NCI-H82 treated with DMSO at 0.1 percent for 48 hours (cell line): ENCODE data around the gene RPUSD1.
"Not testable (repeated sequence)": the region's sequence is repeated elsewhere in the genome, so short reads cannot be mapped to it uniquely, and the experiment has no call there.

ENCODE experiments used
- DNase-seq: peaks from one replicate; lab custom pipeline; 2025; ENCODE audit not compliant: unreplicated experiment; lab: John Stamatoyannopoulos, UW

Gene RPUSD1

GRCh38 chr16:787978-788398 is at the start of gene RPUSD1:
Gene RPUSD1 (minus strand): TSS chr16:788381. CDS start chr16:787737, 644 bp downstream.
- no peak for DNase-seq

- not testable (repeated sequence) for DNase-seq
These were observed 48.6 kb upstream of the RPUSD1 start for GRCh38 chr16:836822-837221.

GRCh38 chr16:836221-836620 is 48.0 kb upstream of the RPUSD1 start:
- no peak for DNase-seq

GRCh38 chr16:835373-835772 is 47.2 kb upstream of the RPUSD1 start:
- DNase-seq, result no peak

- no peak for DNase-seq
These were observed 45.2 kb upstream of the RPUSD1 start for GRCh38 chr16:833411-833810.

GRCh38 chr16:832652-833336 is 44.6 kb upstream of the RPUSD1 start:
- DNase-seq, result no peak

- no peak for DNase-seq
These were observed 43.6 kb upstream of the RPUSD1 start for GRCh38 chr16:831571-832413.

GRCh38 chr16:830871-831570 is 42.8 kb upstream of the RPUSD1 start:
- no peak for DNase-seq

GRCh38 chr16:830107-830870 is 42.1 kb upstream of the RPUSD1 start:
- no peak for DNase-seq

- no peak for DNase-seq
These were observed 40.7 kb upstream of the RPUSD1 start for GRCh38 chr16:828891-829290.

GRCh38 chr16:827513-827912 is 39.3 kb upstream of the RPUSD1 start:
- no peak for DNase-seq

- DNase-seq, result no peak
These were observed 37.3 kb upstream of the RPUSD1 start for GRCh38 chr16:825341-826061.

- no peak for DNase-seq
These were observed 36.4 kb upstream of the RPUSD1 start for GRCh38 chr16:824601-825000.

- no peak for DNase-seq
These were observed 36.0 kb upstream of the RPUSD1 start for GRCh38 chr16:824194-824593.

- DNase-seq, result no peak
These were observed 34.7 kb upstream of the RPUSD1 start for GRCh38 chr16:822909-823297.

- DNase-seq, result no peak
These were observed 34.2 kb upstream of the RPUSD1 start for GRCh38 chr16:822174-822908.

GRCh38 chr16:821751-822150 is 33.6 kb upstream of the RPUSD1 start:
- DNase-seq, result no peak

GRCh38 chr16:820748-821147 is 32.6 kb upstream of the RPUSD1 start:
- no peak for DNase-seq

GRCh38 chr16:820044-820408 is 31.8 kb upstream of the RPUSD1 start:
- not testable (repeated sequence) for DNase-seq
